A673 (cell line): ENCODE data around the gene LAMA3.

ENCODE experiments used
- CTCF ChIP-seq: fragments of 300-800, 200-600 bp; sonication (generic); conservative IDR thresholded peaks from 2 replicates; pipeline ENCODE4 v1.5.1; 2017; ENCODE audit warnings: low read depth, mild to moderate bottlenecking, antibody characterized with exemption, low read length, moderate library complexity, mixed read lengths
- EZH2 ChIP-seq: fragments of 200-600 bp; sonication (generic); IDR thresholded peaks from 2 replicates; pipeline ENCODE4 v1.6.1; 2017; ENCODE audit warnings: borderline replicate concordance, low read depth, mild to moderate bottlenecking, mixed read lengths, antibody characterized with exemption, low read length; ENCODE audit not compliant: poor library complexity, severe bottlenecking

DNA sequence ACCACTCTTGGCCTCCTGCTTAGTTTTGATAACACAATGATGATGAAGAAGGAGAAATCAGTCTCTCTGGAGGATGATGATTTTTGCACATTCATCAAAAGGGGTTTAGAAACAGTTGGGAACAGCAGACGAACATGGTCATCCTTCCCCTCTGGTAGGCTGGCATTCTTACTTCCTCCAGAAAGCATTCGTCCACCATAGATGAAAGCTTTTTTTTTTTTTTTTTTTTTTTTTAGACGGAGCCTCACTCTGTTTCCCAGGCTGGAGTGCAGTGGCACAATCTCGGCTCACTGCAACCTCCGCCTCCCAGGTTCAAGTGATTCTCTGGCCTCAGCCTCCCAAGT is 281.8 kb downstream of the LAMA3 start:
- TF ChIP-seq CTCF (no peak), EZH2 (no peak)
